Retina (tissue), 1 donor: ENCODE measurements around the gene GALNT10.

ENCODE experiments used
- DNase-seq: peaks from one replicate; pipeline ENCODE4 v3.0.0-alpha.2; 2016

GALNT10 gene

GRCh38 chr5:154300207-154300883 is 109.8 kb downstream of the GALNT10 start:
- no peak for DNase-seq

GRCh38 chr5:154301726-154302125 is 111.2 kb downstream of the GALNT10 start:
- no peak for DNase-seq

- DNase-seq, result peak; percentile 80
Observed at GRCh38 chr5:154302161-154302560, 111.6 kb downstream of the GALNT10 start.

GRCh38 chr5:154303133-154303532 is 112.6 kb downstream of the GALNT10 start:
- DNase-seq, result no peak

- DNase-seq, result no peak
Observed at GRCh38 chr5:154308443-154309370, 118.2 kb downstream of the GALNT10 start.

- DNase-seq, result no peak
Observed at GRCh38 chr5:154309371-154309745, 118.8 kb downstream of the GALNT10 start.

- DNase-seq, result no peak
Observed at GRCh38 chr5:154309805-154310204, 119.3 kb downstream of the GALNT10 start.

GRCh38 chr5:154311362-154311761 is 120.8 kb downstream of the GALNT10 start:
- no peak for DNase-seq

- no peak for DNase-seq
Observed at GRCh38 chr5:154312000-154312399, 121.5 kb downstream of the GALNT10 start.

- DNase-seq, result no peak
Observed at GRCh38 chr5:154312576-154312975, 122.0 kb downstream of the GALNT10 start.

GRCh38 chr5:154313360-154314017 is 123.0 kb downstream of the GALNT10 start:
- no peak for DNase-seq

GRCh38 chr5:154315196-154315595 is 124.7 kb downstream of the GALNT10 start:
- no peak for DNase-seq

- no peak for DNase-seq
Observed at GRCh38 chr5:154315756-154316155, 125.2 kb downstream of the GALNT10 start.

GRCh38 chr5:154316223-154316935 is 125.8 kb downstream of the GALNT10 start:
- no peak for DNase-seq

GRCh38 chr5:154317916-154318315 is 127.4 kb downstream of the GALNT10 start:
- no peak for DNase-seq

- DNase-seq, result no peak
Observed at GRCh38 chr5:154318691-154319090, 128.2 kb downstream of the GALNT10 start.

GRCh38 chr5:154319736-154320135 is 129.2 kb downstream of the GALNT10 start:
- peak; percentile 23 for DNase-seq

- DNase-seq, result peak; percentile 29
Observed at GRCh38 chr5:154320224-154321089, 129.9 kb downstream of the GALNT10 start.

- no peak for DNase-seq
Observed at GRCh38 chr5:154321546-154321945, 131.0 kb downstream of the GALNT10 start.

- DNase-seq, result peak; percentile 40
Observed at GRCh38 chr5:154324033-154324432, 133.5 kb downstream of the GALNT10 start.

- no peak for DNase-seq
Observed at GRCh38 chr5:154325566-154325965, 135.0 kb downstream of the GALNT10 start.

GRCh38 chr5:154329062-154329461 is 138.5 kb downstream of the GALNT10 start:
- DNase-seq, result no peak
